ENCODE results near the gene GSDMA.

- TF ChIP-seq POLR2A (IDR thresholded peaks at IDR 0.05): no peak
- TF ChIP-seq, protein P1, sequence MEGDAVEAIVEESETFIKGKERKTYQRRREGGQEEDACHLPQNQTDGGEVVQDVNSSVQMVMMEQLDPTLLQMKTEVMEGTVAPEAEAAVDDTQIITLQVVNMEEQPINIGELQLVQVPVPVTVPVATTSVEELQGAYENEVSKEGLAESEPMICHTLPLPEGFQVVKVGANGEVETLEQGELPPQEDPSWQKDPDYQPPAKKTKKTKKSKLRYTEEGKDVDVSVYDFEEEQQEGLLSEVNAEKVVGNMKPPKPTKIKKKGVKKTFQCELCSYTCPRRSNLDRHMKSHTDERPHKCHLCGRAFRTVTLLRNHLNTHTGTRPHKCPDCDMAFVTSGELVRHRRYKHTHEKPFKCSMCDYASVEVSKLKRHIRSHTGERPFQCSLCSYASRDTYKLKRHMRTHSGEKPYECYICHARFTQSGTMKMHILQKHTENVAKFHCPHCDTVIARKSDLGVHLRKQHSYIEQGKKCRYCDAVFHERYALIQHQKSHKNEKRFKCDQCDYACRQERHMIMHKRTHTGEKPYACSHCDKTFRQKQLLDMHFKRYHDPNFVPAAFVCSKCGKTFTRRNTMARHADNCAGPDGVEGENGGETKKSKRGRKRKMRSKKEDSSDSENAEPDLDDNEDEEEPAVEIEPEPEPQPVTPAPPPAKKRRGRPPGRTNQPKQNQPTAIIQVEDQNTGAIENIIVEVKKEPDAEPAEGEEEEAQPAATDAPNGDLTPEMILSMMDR (IDR thresholded peaks at IDR 0.05 in 4 of 5, conservative IDR thresholded peaks at IDR 0.05 in 1 of 5): no peak
Measured at GRCh38 chr17:39919087-39919683, 43.6 kb upstream of the GSDMA start.
